CD4-positive, alpha-beta T cell (primary cell): Measurements from ENCODE around the gene PPP1R37. TPM values are rescaled to one million over a fixed set of nuclear protein-coding genes. Genes with fewer than 3 reads are reported as not detected.

Experiments used
- ATAC-seq: fragments of 200-7000 bp; cut with Tn5 transposase; one replicate; pipeline ENCODE4 v1.10.0; 2022; ENCODE audit warnings: mild to moderate bottlenecking; ENCODE audit not compliant: poor library complexity
- CTCF ChIA-PET: fragments of 350-600 bp; sonication (Branson Sonifier 250); formaldehyde crosslinking; loops from one replicate; lab custom pipeline; 2021; ENCODE audit warnings: antibody characterized with exemption, inconsistent platforms; lab: Charles Lee
- POLR2A ChIA-PET: fragments of 350-600 bp; sonication (Branson Sonifier 250); formaldehyde crosslinking; loops from one replicate; lab custom pipeline; 2021; ENCODE audit warnings: antibody characterized with exemption, inconsistent platforms; lab: Charles Lee
- DNase-seq, 14 experiments: peaks; one replicate each; pipeline ENCODE4 v3.0.0-alpha.2; 2013 to 2020; ENCODE audit warnings: mixed read lengths in 2 of 14
- H3K27ac ChIP-seq, 2 donors: one replicate each; pipeline versions ENCODE4 v1.5.1 to v1.7.0; 2013; ENCODE audit warnings: low read length in 2 of 2, low read depth in 1 of 2, mild to moderate bottlenecking in 1 of 2
- H3K27me3 ChIP-seq, 2 experiments: 1 replicate in 1 of 2; 2 replicates in 1 of 2; pipeline versions ENCODE4 v1.6.1 to v1.7.0; 2013; ENCODE audit warnings: low read length in 2 of 2, control low read depth in 1 of 2, mild to moderate bottlenecking in 1 of 2, moderate library complexity in 1 of 2; ENCODE audit not compliant: insufficient read depth in 2 of 2, control insufficient read depth in 1 of 2
- H3K36me3 ChIP-seq: one replicate; pipeline ENCODE4 v1.6.1; 2013; ENCODE audit warnings: low read length, control low read depth; ENCODE audit not compliant: insufficient read depth
- H3K4me1 ChIP-seq: one replicate; pipeline ENCODE4 v1.6.1; 2013; ENCODE audit warnings: low read length, control low read depth; ENCODE audit not compliant: insufficient read depth
- H3K4me3 ChIP-seq: one replicate; pipeline ENCODE4 v1.5.1; 2013; ENCODE audit warnings: mild to moderate bottlenecking, low read length, moderate library complexity
- H3K9me3 ChIP-seq, 2 experiments: 1 replicate in 1 of 2; 2 replicates in 1 of 2; pipeline versions ENCODE4 v1.6.1 to v1.7.0; 2013; ENCODE audit warnings: low read length in 2 of 2, mild to moderate bottlenecking in 2 of 2, control low read depth in 1 of 2, moderate library complexity in 1 of 2; ENCODE audit not compliant: control insufficient read depth in 1 of 2, insufficient read depth in 1 of 2
- H3K27ac Mint-ChIP-seq: one replicate; pipeline ENCODE4 v1.8.0; 2020; ENCODE audit warnings: mixed read lengths
- H3K27me3 Mint-ChIP-seq: one replicate; pipeline ENCODE4 v1.8.0; 2021; ENCODE audit warnings: mixed read lengths
- H3K36me3 Mint-ChIP-seq: one replicate; pipeline ENCODE4 v1.8.0; 2021; ENCODE audit warnings: low read depth, mixed read lengths
- H3K4me1 Mint-ChIP-seq: one replicate; pipeline ENCODE4 v1.8.0; 2021; ENCODE audit warnings: low read depth, mixed read lengths
- H3K4me3 Mint-ChIP-seq: one replicate; pipeline ENCODE4 v1.8.0; 2020; ENCODE audit warnings: mild to moderate bottlenecking, mixed read lengths
- H3K9me3 Mint-ChIP-seq: one replicate; pipeline ENCODE4 v1.8.0; 2020; ENCODE audit warnings: mixed read lengths
- intact Hi-C, 2 experiments: fragments of 100-400 bp; cut with DNase I in 1 of 2; cut with micrococcal nuclease in 1 of 2; formaldehyde crosslinking; loops; one replicate each; pipeline versions ENCODE4 v1.15.1 to v1.9.0; 2023 to 2025; cut with DNase I, micrococcal nuclease
- total RNA-seq, 174 experiments: library from RNA in 2 of 174; stranded (reverse) in 2 of 174; gene quantifications; one replicate each; pipeline ENCODE4 v1.2.3 and lab custom pipeline; 2021 to 2026
- TF ChIP-seq, protein P1 (sequence below): fragments of 200-600 bp; IDR thresholded peaks from one replicate; pipeline ENCODE4 v1.8.0; 2022; ENCODE audit warnings: antibody characterized with exemption, mild to moderate bottlenecking

The PPP1R37 gene
- total RNA-seq, 2 experiments from 2014 or later, result 17.2 to 19.6 TPM

DNA sequence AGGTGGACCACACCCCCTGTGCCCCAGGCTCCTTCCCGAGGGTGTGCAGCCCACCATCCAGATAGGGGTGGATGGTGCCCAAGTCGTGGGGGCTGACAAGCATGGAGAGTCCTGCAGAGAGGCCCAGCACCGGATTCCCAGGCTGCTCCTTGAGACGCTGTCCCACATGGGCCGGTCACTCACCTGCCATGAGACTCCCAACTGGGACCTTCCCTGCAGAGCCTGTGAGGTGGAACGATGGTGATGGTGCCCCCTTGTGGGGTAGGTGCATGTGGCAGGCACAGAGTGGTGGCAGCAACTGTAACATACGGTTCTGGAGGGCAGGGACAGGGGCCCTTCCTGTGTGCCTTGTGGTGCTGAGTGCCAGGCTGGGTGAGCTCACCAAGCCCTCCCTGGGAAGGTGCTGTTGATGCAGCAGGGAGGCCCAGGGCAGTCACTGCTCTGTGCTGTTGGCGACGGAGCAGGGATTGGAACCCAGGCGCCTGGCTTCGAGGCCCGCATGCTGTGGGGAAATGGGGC, 33.1 kb downstream of the PPP1R37 start:
- ChIA-PET CTCF (no interaction called here), POLR2A (no interaction called here)
- intact Hi-C loops, result loop anchor here (2.0 to 5.0 kb wide), 3 partner anchors 34 to 109 kb away; partner anchors contain the start of gene PPP1R37 (in 1 of the 2)
- H3K27ac Mint-ChIP-seq, result no peak overlapping the region
- H3K36me3 Mint-ChIP-seq, result no peaks in the 10 kb centered on the region
- H3K4me3 Mint-ChIP-seq, result no peak overlapping the region
- Histone ChIP-seq H3K27ac (no peak overlapping the region), H3K36me3 (no peaks in the 10 kb centered on the region), H3K27me3 (no peaks in the 10 kb centered on the region), H3K4me1 (peaks cover 25% of the 10 kb centered on the region), H3K9me3 (no peaks in the 10 kb centered on the region), H3K4me3 (no peak overlapping the region)
- ATAC-seq (peak; percentile 92), DNase-seq (peak; percentile 52 to 79 (median 62))
- H3K27me3 Mint-ChIP-seq, result no peaks in the 10 kb centered on the region
- H3K9me3 Mint-ChIP-seq, result no peaks in the 10 kb centered on the region
- H3K4me1 Mint-ChIP-seq, result peaks cover 31% of the 10 kb centered on the region
- TF ChIP-seq, protein P1, sequence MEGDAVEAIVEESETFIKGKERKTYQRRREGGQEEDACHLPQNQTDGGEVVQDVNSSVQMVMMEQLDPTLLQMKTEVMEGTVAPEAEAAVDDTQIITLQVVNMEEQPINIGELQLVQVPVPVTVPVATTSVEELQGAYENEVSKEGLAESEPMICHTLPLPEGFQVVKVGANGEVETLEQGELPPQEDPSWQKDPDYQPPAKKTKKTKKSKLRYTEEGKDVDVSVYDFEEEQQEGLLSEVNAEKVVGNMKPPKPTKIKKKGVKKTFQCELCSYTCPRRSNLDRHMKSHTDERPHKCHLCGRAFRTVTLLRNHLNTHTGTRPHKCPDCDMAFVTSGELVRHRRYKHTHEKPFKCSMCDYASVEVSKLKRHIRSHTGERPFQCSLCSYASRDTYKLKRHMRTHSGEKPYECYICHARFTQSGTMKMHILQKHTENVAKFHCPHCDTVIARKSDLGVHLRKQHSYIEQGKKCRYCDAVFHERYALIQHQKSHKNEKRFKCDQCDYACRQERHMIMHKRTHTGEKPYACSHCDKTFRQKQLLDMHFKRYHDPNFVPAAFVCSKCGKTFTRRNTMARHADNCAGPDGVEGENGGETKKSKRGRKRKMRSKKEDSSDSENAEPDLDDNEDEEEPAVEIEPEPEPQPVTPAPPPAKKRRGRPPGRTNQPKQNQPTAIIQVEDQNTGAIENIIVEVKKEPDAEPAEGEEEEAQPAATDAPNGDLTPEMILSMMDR, result peak; percentile 70

DNA sequence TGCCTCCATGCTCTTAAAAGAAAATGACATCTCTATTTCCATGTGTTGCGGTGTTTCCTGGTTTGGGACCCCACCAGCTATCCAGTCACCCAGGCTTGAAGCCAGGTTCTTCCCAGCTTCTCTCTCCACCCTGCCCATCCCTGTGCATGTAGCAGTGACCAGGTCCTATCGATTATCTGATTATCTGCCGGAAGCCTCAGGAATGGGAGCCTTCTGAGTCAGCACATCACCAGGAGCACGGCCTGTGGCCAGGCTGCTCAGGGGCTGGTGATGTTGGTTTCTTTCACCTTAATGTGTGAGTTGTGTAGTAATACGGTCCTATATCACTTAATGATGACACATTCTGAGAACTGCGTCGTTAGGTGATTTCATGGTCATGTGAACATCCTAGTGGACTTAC, 33.7 kb downstream of the PPP1R37 start:
- no peak for ATAC-seq
- H3K27me3 ChIP-seq, result no peaks in the 10 kb centered on the region

DNA sequence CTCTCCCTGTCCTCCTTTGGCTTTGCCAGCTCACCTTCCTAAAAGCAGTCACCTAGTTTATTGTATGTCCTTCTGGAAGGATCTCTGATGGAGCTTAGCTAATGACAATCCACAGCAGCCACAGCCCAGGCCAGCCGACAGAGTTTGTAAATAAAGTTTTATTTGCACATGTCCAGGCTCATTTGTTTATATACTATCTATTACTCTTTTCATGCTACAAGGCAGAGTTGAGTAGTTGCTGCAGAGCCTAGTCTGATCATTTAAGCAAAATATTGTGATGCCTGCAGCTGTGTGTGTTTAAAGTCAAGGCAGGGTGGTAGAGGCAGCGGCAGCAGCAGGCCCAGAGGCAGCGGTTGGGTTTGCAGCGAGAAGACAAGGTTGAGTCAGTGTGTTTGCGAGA, 35.2 kb downstream of the PPP1R37 start:
- DNase-seq, result no peak
- H3K27me3 Mint-ChIP-seq, result no peaks in the 10 kb centered on the region
- peaks cover 13% of the 10 kb centered on the region for H3K4me1 ChIP-seq
- CTCF ChIA-PET, result no interaction called here
- no peak overlapping the region for H3K4me3 Mint-ChIP-seq
- H3K4me1 Mint-ChIP-seq, result peaks cover 16% of the 10 kb centered on the region
- H3K27ac Mint-ChIP-seq, result no peak overlapping the region
- POLR2A ChIA-PET, result interaction anchor here (0.5 kb wide), 1 partner anchor 25 kb away, joined by 3 read pairs; no protein-coding TSS in a partner anchor
- no peaks in the 10 kb centered on the region for H3K9me3 ChIP-seq
- no peaks in the 10 kb centered on the region for H3K27me3 ChIP-seq
- TF ChIP-seq, protein P1, result no peak
- H3K27ac ChIP-seq, result no peak overlapping the region
- no peak overlapping the region for H3K4me3 ChIP-seq
- intact Hi-C loops, result loop anchor here in 1 of 2 experiments (5.0 kb wide), 2 partner anchors 36 to 59 kb away; partner anchors contain the start of gene PPP1R37
- no peaks in the 10 kb centered on the region for H3K36me3 ChIP-seq
- no peaks in the 10 kb centered on the region for H3K36me3 Mint-ChIP-seq
- no peak for ATAC-seq
- no peaks in the 10 kb centered on the region for H3K9me3 Mint-ChIP-seq

More for the DNA sequence above, 33.7 kb downstream of the PPP1R37 start:
- TF ChIP-seq, protein P1, result no peak
- no peak for DNase-seq
- Mint-ChIP-seq H3K27ac (no peak overlapping the region), H3K36me3 (no peaks in the 10 kb centered on the region), H3K4me1 (peaks cover 26% of the 10 kb centered on the region), H3K9me3 (no peaks in the 10 kb centered on the region), H3K27me3 (no peaks in the 10 kb centered on the region), H3K4me3 (no peak overlapping the region)
- Histone ChIP-seq H3K36me3 (no peaks in the 10 kb centered on the region), H3K4me1 (peaks cover 19% of the 10 kb centered on the region), H3K4me3 (no peak overlapping the region), H3K27ac (no peak overlapping the region), H3K9me3 (no peaks in the 10 kb centered on the region)
- intact Hi-C loops, result loop anchor here (2.0 to 5.0 kb wide), 3 partner anchors 34 to 110 kb away; partner anchors contain the start of gene PPP1R37 (in 1 of the 2)
- CTCF ChIA-PET, result no interaction called here
- POLR2A ChIA-PET, result no interaction called here
